Measurements from ENCODE around the gene EIF4E1B.
"Not testable (repeated sequence)": the region's sequence is repeated elsewhere in the genome, so short reads cannot be mapped to it uniquely, and the experiment has no call there.

The EIF4E1B gene, protein sequence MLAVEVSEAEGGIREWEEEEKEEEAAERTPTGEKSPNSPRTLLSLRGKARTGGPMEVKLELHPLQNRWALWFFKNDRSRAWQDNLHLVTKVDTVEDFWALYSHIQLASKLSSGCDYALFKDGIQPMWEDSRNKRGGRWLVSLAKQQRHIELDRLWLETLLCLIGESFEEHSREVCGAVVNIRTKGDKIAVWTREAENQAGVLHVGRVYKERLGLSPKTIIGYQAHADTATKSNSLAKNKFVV

DNA sequence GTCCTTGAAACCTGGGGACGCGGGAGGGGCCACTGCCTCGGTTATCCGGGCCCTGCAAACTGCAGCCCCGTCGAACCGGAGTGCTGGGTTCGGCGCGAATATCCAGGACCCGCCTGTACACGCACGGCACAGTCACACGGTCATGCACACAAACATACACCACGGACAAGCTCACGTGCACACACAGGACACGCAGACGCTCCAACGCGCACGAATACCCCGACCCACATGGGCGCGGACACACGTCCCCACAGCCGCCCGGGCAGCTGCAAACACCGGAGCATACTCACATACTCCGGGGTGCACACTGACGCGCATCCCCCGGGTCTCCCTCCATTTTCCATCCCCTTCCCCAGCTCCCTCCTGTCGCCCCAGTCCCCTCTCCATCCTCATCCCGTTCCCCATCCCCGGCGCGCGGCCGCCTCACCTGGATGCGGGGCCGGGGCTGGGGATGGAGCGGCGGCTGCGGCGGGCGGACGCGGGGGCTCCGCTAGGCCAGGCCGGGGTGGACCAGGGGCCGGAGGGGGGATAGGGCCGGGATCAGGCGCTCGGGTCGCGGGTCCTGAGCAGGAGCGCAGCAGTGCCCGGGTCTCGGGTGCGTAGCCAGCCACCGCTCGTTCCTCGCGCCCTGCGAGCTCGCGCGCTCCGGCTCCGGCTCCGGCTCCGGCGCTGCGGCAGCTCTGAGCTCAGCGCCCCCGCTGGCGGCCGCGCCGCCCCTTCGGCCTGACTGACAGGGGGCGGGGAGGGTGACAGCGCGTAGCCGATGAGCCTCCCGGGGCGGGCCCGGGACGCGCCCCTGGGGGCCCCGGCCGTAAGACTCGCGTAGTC is at the start of gene EIF4E1B, which contains the start of gene SNCB:
Gene EIF4E1B, plus strand, starts transcription at position 823 of the 828 bp plus-strand sequence. CDS start 12,113 bp downstream, outside the sequence.
Gene SNCB, minus strand, starts transcription at position 682 of the 828 bp plus-strand sequence. CDS start 880 bp downstream, outside the sequence.
- DNase-seq: peak in 31 of 58 donors; percentile 6 to 78 (median 40)

DNA sequence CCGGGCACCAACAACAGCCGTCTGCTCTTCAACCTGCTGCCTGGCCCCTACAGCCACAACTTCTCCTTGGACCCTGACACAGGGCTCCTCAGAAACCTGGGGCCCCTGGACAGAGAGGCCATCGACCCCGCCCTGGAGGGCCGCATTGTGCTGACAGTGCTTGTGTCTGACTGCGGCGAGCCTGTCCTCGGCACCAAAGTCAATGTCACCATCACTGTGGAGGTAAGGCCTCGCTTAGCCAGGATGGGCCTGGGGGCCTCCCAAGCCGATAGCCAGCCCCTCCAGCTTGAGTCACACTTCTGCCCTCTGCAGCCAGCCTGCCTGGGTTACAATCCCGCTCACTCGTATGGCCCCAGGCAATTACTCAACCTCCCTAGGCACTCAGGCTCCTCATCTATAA is 49.1 kb upstream of the EIF4E1B start:
- DNase-seq: no peak

DNA sequence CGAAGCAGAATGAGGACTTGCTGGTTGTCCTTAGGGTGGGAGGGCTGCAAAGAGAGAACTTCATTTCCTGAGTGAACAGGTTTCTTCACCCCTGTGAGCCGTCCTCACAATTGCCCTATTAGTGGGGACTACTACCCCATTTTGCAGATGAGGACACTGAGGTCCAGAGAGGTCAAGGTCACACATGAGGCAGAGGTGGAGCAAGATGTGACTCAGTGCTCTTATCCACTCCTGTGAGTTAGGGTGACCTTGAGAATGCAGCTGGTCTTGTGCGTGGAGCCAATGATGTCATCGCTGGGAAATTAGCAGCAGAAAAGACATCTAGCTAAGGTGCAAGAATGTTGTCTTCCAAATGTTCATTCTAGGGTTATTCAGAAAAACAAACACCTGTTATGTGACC is 47.4 kb upstream of the EIF4E1B start:
- DNase-seq: no peak

DNA sequence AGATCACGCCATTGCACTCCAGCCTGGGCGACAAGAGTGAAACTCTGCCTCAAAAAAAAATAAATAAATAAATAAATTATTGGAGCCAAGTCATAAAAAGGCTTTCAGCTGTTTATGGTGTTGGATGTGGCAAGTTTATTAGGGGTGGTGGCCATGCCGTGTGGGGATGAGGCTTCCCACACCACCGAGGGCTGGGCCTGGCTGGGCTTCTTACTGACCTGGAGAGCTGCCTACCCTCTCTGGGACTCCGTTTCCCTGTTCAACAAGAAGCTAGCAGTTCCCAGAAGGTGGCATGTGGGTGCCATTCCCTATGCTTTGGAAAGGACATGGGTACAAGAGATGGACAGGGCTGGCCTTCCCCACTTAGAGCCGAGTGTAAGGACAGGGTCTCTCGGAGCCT is 43.1 kb upstream of the EIF4E1B start:
- DNase-seq: no peak

DNA sequence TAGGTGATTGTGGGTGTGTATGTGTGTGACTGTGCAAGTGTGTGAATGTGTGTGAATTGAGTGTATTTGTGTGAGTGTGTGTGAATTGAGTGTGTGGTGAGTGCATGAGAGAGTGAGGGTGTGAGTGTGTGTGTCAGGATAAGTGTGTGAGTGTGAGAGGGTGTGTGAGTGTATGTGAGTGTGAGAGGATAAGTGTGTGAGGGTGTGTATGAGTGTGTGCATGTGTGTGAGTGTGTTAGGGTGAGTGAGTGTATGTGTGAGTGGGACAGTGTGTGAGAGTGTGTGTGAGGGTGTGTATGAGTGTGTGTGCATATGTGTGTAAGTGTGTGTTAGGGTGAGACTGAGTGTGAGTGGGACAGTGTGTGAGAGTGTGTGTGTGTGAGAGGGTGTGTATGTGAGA is 42.2 kb upstream of the EIF4E1B start:
- no peak for DNase-seq

DNA sequence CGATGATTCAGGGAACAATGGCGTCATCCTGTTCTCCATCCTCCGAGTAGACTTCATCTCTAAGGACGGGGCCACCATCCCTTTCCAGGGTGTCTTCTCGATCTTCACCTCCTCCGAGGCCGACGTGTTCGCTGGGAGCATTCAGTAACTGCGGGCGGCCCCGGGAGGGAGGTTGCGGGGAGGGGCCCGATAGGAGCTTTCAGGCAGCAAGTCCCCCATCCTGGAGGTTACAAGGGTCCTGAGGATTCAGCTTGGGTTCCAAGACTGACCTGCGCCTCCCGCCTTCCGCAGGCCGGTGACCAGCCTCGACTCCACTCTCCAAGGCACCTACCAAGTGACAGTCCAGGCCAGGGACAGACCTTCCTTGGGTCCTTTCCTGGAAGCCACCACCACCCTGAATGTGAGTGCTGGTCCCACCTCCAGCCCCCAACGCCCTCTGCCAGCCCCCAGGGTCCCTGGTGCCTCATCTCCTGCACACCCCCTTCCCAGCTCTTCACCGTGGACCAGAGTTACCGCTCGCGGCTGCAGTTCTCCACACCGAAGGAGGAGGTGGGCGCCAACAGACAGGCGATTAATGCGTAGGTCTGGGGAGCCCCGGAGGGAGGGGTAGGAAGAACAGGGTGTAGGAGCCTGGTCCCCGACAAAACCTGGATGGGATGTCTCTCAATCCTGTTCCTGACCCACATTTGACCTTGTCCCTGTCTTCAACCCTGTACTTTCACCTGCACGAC is 41.3 kb upstream of the EIF4E1B start:
- no peak for DNase-seq

DNA sequence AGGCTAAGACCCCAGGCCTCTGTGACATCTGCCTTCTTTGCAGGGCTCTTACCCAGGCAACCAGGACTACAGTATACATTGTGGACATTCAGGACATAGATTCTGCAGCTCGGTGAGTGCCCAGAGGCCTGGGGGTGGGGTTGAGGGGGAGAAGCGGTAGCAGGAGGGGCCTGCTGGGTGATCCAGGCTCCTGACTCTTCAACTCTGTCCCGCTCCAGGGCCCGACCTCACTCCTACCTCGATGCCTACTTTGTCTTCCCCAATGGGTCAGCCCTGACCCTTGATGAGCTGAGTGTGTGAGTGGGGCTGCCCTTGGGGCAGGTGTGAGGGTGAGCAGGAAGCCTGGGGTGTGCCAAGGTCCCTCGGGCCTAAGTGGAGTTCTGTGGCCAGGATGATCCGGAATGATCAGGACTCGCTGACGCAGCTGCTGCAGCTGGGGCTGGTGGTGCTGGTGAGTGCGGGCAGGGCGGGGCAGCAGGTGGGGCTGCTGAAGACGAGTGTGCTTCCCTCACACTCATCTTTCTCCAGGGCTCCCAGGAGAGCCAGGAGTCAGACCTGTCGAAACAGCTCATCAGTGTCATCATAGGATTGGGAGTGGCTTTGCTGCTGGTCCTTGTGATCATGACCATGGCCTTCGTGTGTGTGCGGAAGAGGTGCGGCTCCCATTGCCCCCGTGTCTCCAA is 40.3 kb upstream of the EIF4E1B start:
- DNase-seq: no peak

DNA sequence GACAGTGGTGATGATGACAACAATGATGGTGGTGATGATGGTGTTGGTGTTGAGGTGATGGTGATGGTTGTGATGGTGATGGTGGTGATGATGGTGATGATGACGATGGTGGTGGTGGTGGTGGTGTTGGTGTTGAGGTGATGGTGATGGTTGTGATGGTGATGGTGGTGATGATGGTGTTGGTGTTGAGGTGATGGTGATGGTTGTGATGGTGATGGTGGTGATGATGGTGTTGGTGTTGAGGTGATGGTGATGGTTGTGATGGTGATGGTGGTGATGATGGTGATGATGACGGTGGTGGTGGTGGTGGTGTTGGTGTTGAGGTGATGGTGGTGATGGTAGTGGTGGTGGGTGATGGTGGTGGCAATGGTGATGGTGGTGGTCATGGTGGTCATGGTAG is 38.8 kb upstream of the EIF4E1B start:
- not testable (repeated sequence) for DNase-seq

DNA sequence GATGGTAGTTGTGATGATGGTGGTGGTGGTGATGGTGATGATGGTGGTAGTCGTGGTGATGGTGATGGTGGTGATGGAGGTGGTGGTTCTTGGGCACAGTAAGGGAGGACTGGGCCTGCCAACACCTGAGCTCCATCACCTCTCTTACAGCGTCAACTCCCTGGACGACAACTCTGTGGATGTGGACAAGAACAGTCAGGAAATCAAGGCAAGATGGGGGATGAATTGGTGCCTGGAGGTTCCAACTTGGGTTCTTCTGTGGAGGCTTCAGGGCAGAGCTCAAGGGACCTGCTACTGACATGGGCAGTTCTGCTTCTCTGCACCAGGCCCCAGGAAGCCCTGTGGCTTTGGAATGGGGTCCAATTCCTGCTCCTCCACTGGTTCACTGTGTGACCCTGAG is 37.9 kb upstream of the EIF4E1B start:
- DNase-seq: no peak

DNA sequence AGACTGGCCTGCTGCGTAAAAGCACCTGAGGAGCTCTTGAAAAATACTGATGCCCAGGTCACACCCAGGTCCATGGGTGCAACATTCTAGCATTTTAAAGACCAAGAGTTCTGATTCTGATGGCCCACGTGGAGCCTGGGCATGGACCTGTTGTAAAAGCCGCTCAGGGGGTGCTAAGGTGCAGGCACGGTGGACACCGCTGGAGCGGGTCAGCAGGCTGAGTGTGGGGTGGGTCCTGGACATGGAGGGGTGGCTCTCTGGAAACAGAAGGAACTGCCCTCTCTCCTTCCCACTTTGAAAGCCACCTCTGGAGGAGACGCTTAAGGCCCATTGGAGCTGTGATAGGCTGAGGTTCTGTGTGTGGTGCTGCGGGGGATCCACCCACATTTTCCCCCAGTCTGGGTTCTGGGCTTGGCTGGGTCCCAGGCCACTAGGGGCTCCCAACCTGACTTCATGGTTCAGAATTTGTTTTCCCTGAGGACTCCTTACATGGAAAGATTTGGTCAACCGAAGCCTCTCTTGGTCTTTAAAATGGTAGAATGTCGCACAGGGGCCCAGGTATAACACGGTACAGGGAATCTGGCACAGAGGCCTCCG is 37.1 kb upstream of the EIF4E1B start:
- no peak for DNase-seq

DNA sequence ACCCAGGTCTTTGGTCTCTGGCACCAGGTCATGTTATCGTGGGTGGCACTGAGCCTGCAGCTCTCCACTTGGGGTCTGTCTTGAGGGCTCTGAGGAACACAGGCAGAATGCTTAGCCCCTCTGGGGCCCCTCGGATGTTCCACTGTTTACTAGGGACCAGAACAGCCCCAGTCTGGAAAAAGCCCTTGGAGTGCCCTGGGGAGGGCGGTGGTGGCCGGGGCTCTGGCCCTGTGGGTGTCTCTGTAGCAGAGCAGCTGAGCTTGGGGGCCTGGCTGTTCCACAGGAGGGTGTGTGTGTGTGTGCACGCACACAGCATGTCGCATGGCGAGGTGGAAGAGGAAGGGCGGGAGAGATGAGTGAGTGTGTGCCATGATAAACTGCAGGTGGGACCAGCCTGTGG is 35.9 kb upstream of the EIF4E1B start:
- DNase-seq: no peak

DNA sequence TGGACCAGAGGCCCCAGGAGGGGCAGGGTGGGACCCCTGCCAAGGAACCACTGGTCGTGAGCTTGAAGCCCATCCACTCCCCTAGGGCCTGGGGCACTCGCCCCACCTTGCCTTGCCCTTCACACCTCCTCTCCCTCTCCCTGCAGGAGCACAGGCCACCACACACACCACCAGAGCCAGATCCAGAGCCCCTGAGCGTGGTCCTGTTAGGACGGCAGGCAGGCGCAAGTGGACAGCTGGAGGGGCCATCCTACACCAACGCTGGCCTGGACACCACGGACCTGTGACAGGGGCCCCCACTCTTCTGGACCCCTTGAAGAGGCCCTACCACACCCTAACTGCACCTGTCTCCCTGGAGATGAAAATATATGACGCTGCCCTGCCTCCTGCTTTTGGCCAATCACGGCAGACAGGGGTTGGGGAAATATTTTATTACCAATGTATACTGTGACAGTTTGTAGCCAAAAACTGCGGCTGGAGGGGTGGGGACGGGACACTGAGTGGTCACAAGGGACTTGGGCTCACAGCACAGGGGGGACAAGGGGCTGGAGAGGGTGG is 35.0 kb upstream of the EIF4E1B start:
- no peak for DNase-seq

DNA sequence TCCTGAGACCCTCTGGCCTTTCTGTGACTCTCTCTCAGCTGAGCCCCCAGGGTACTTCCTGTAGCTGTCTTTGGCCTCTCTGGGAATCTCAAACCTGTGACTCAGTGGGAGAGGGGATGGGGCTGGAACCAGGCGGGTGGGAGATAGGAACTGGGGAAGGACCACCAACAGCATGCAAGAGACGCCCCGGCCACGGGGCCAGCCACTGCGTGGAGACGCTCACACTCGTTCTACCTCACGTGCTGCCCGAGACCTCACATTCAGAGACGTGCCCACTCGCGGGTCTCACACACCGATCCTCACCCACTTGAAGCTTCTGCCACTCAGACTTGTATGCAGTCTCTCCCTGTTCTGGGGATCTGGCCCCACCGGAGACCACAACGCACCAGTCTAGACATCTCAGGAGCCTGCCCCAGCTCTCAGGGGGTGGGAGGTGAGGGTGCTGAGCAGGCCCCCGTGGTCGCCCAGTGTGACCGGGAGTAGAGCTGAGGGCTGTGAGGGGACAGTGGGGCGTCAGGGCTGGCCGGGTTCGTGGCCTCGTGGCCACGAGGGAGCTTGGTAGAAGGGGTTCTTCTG is 34.3 kb upstream of the EIF4E1B start:
- no peak for DNase-seq

DNA sequence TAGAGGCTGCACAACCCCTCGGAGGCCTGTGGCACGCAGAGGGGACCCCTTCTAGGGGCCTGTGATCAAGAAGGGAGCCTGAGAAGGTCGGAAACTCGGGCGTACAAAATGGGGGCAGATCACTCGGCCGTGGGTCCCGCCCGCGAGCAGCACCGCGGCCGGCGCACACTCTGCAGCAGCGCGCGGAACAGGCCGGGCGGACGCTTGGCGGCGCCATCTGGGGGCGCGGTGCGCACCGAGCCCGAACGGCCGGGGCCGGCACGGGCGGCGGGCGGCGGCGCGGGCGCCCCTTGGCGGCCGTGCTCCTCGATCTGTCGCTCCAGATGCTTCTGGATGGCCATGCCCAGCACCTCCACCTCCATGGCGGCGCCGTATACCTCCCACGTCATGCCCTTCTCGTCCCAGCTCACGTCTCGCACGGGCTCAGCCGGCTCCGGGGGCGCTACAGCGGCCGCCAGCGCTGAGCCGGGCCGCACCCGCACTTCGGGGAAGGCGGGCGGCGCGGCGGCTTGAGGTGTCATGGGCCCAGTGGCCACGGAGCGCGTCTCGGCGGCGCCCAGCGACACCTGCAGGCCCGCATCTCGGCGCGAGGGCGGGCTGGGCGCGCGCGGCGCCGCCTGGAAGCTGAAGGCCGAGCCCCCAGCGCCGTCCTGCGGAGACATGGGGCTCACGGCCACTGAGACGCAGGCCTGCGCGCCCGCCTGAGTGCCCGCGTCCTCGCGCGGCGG is 33.6 kb upstream of the EIF4E1B start:
- no peak for DNase-seq

DNA sequence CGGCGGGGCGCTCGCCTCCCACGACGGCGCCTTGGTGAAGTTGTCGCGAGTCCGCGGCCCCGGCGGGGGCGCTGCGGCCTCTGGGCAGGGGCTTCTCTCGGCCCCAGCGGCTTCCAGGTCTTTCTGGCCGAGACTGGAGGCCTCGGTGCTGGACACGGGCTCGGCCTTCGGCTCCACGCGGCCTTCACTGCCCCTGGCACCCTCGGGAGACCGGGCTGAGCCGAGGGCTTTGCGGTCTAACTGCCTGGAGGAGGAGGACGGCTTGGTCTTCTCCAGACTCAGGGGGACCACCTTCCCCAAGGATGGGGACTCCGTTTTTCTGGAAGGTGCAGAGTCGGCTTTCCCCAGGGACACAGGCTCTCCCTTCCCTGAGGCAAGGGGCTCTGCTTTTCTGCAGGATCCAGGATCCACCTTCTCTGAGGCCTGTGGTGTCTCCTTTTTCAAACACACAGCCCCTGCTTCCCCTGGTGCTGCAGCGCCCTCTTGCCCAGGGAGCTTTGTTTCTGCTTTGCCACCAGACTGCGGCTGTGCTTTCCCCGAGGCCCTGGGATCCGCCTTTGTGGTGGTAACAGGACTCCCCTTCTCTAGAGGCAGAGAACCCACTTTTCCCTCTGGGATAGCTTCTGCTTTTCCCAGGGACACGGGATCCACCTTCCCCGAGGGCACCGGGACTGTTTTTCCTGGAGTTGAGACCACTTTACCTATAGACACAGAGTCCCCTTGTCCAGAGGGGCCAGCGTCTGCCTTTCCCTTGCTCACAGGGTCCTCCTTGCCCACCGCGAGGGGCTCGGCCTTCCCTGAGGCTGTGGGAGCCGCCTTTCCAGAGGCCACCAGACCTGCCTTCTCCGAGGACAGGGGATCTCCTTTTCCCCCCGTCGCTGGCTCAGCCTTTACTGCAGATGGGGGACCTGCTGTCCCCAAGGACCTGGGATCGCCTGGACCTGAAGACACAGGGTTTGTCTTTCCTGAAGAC is 32.8 kb upstream of the EIF4E1B start:
- no peak for DNase-seq

DNA sequence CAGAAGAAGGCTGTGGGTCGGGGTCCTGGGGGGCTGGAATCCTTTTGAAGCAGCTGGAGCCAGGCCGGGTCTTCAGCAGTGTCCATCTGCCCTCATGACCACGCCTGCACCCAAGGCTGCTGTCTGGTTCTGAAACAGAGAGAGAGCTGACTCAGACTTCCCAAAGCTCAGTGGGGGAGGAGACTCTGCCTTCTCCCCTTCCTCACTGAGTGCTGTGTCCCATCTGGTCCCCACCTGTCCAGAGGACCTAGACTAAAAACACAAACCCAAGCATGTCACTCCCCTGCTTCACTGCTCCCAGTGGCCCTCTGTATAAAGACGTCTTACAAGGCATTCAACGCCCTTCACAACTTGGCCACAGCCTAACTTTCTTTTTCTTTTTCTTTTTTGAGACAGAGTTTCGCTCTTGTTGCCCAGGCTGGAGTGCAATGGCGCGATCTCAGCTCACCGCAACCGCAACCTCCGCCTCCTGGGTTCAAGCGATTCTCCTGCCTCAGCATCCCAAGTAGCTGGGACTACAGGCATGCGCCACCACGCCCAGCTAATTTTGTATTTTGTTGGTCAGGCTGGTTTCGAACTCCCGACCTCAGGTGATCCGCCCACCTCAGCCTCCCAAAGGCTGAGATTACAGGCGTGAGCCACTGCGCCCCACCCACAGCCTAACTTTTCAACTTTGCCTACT is 30.6 kb upstream of the EIF4E1B start:
- not testable (repeated sequence) for DNase-seq

DNA sequence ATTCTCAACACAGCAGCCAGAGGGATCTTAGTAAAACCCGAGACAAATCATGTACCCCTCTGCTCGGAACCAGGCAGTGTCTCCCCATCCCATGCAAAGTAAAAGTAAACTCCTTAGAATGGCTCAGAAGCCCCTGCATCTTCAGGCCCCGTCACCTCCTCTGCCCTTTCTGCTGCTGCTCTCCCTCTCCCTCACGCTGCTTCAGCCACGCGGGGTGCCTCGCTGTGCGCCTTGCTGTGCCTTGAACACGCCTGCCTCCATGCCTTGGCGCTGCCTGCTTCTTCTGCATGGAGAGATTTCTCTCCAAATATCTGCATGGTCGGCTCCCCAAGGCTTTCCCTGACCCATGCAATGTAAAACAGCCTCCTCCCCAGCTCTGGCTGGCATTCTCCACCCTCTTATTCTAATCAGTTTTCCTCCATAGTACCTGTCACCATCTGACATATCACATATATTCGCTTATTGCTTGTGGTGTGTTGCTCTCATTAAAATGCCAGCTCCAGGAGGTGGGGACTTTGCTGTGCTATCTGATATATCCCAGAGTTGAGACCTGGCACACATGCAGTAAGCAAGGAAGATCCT is 28.5 kb upstream of the EIF4E1B start:
- peak in 4 of 58 donors; percentile 17 to 29 (median 24) for DNase-seq
